HG03521 (cell line): Measurements from ENCODE around the gene FNDC1.
"Not testable (repeated sequence)": the region's sequence is repeated elsewhere in the genome, so short reads cannot be mapped to it uniquely, and the experiment has no call there.

ENCODE experiments used
- ATAC-seq: cut with Tn5 transposase; IDR thresholded peaks from one replicate; pipeline ENCODE4 v1.9.1; 2021; ENCODE audit warnings: mild to moderate bottlenecking, moderate library complexity; ENCODE audit not compliant: unreplicated experiment

The FNDC1 gene

DNA sequence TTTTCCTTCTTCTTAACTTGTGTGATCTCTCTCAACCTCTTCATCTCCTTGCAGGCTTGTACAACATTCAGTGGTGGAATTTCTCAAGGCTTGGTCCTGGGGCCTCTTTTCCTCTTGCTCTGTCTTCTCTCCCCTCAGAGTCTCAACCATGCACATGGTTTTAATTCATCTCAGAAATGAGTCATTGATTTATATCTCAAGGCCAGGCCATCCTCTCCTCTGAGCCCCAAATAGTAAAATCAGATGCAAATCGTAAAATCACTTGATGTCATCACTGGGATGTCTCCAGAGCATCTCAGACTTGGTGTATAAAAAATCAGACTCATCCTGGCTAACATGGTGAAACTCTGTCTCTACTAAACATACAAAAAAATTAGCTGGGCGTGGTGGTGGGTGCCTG lies 85.0 kb downstream of the FNDC1 start:
- no peak for ATAC-seq

DNA sequence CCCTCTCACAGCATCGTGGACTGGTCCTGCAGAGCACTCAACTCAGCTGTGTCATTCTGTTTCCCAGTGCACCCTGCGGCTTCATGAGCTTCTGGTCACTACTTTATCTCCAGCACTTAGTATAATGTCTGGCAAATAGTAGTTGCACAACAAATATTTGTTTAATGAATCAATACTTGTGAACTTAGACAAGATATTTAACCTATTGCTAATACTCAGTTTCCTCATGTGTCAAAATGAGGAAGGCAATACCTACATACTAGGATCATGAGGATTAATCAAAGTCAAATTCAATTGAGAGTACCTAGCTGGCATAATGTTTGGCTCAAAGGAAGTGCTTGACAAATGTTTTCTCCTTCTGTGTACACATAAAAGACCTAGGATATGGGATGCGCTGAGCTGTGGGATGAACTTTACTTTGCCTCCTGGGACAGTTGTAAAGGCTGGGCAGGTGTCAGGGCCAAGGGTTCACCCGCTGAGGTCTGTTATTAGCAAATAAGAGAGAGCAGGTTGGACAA lies 86.3 kb downstream of the FNDC1 start:
- ATAC-seq, result no peak

DNA sequence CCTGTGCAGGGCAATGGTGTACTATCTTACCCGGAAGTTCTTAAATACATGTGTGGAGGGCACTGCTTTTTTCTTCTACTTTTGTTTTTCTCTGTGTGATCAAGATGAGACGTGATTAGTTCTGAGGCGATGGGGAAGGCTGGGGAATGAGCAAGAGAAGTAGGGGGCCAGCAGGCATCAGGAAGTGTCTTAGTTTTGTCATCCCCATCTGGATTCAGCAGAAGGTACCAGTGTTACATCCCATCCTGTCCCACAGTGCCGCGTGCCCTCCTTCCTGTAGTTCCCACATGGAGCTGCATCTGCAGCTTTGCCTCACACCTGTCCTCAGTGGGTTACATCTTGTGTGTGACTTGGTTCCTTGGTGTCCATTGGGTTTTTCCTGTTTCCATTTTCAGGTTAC lies 86.9 kb downstream of the FNDC1 start:
- ATAC-seq, result no peak

DNA sequence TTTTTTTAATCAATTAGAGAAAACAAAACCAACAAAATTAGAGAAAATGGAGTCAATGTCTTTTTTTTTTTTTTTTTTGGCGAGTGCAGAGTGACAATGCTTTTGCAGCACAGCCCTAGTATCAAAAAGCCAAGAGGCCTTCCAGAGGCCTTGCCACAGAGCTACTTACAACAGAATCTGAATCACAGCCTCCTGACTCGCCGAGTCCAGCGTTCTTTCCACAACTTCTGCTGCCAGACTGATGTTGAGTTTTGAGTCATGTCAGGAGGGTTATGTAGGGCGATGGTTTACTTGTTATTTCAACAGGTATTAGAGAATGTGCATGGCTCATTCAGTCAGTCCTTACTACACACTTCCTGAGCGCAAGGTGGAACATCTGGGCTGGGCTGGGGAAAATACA lies 88.6 kb downstream of the FNDC1 start:
- no peak for ATAC-seq

DNA sequence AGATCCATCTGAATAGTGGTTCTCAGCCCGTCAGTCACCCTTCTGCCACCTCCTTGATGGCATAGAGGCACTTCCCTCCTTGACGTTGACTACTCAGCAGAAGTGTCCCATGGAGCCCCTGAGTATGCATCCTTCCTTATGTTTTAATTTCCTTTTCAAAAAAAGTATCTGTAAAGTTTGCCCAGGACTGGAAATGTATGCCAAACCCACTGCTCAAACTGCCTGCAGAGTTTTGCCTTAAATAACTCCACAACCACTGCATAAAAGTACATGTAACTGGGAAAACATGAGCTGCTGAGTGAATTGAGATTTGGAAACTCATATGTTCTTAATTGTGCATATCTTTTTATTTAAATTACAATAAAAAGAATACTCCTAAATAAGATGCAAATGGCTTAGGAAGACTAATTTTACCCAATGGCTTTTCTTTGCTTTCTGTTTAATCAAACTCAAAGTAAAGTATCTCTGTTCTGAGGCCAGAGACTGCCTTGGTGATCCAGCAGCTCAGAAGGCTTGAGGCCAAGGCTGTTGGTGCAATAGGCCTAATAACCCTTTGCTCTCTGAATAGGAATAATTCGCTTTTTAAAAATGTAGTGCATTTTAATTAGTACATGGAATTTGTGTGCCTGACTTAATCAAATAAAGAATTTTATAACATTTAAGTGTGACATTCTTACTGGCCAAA lies 90.4 kb downstream of the FNDC1 start:
- ATAC-seq, result no peak

DNA sequence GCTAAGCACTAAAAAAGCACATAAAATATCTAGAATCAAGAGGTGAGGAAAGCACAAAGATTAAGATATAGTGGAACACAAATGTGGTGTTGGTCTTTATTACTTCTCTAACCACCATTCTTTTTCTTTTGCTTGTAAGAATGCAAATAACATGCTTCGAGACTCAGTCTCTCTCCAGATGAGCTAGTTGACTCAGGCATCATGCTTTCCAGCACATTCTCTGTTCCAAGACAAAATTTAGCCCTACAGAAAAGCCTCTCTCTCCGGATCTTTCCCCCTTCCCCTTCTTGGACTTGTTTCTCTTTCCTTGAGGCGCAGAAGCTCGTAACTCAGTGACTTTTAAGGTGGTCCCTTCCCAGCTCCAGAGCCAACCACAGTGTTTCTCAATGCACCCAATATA lies 91.0 kb downstream of the FNDC1 start:
- no peak for ATAC-seq

DNA sequence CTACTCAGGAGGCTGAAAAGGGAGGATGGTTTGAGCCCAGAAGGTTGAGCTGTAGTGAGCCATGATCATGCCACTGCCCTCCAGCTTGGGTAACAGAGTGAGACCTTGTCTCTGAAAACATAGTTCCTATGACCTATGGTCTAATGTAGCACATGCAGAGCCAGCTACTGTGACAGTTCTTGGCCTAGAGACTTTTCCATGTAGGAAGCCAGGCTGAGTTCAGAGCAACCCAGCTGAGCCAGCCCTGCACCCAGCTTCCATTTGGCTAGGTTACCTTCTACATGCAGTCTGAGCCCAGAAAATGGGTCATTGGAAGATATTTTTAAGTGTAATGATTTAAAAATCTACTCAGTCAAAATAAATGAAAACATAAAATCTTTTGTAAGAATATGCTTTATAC lies 92.8 kb downstream of the FNDC1 start:
- ATAC-seq, result no peak

DNA sequence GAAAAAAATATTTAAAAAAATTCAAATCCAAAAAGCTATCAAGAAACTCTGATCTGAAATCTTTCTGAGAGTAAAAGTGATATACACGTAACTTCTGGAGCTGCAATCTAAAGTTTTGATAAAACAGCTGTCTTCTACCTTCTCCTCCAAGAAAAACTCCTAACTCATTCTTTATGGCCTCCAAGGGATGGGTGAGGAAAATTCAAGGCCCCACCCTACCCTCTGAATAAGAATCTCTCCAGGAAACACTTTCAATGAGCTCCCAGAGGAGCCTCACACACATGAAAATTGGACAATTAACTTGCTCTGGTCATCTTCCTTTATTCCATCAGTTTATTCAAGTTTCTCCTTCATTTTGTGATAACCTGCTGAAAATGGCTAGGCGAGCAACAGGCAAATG lies 93.4 kb downstream of the FNDC1 start:
- ATAC-seq, result no peak

DNA sequence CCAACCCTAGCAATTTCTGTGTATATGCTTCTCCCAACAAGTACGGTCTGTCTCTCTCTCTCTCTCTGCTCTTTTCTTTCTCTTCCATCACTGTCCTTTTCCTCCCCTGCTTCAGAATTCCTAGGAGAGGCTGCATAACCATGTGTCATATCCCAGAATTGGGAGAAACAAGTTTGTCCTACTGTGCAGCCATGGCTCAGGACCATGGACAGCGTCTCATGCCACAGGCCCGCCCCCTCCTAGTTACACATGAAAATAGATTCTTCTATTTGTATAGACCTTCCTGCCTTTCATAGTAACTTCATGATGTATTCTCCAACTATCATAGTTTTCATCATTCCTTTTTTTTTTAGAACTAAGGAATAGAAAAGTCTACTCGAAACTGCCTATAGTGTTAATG lies 98.0 kb downstream of the FNDC1 start:
- ATAC-seq, result no peak

DNA sequence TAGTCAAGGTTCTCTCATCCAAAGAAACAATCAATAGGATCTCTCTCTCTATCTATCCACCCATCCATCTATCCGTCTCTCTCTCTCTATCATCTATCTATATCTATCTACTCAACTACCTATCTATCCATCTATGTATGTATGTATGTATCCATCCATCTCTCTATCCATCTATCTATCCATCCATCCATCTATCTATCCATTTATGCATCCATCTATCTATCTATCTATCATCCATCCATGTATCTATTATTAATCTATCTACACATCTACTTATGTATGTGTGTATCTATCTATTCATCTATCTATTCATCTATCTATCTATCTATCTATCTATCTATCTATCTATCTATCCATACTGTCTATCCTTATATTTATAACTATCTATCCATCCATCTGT lies 99.3 kb downstream of the FNDC1 start:
- ATAC-seq, result no peak

DNA sequence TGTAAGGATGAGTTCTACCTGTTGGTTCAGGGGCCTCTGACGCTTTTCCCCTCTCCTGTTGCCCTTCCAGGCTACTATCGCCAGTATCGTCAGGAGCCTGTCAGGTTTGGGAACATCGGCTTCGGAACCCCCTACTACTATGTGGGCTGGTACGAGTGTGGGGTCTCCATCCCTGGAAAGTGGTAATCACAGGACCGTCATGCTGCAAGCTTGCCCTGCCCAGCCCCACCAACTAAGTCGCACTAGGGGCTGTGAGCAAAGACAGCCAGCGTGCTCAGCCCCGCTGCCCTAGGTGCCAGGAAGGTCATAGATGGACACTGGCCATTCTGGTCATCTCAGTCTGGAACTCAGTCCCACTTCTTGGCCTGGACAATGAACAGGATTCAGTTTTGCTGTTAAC lies 102.1 kb downstream of the FNDC1 start:
- no peak for ATAC-seq

DNA sequence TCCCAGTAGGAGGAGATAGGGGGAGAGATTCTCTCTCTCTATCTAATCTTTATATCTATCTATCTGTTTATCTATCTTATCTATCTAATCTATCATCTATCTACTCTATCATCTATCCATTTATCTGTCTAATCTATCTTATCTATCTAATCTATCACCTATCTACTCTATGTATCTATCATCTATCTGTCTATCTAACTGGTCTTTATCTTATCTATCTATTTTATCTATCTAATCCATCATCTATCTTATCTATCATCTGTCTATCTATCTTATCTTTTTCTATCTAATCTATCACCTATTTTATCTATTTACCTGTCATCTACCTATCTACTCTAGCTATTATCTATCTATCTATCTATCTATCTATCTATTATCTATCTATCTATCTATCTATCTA lies 109.4 kb downstream of the FNDC1 start:
- no peak for ATAC-seq

DNA sequence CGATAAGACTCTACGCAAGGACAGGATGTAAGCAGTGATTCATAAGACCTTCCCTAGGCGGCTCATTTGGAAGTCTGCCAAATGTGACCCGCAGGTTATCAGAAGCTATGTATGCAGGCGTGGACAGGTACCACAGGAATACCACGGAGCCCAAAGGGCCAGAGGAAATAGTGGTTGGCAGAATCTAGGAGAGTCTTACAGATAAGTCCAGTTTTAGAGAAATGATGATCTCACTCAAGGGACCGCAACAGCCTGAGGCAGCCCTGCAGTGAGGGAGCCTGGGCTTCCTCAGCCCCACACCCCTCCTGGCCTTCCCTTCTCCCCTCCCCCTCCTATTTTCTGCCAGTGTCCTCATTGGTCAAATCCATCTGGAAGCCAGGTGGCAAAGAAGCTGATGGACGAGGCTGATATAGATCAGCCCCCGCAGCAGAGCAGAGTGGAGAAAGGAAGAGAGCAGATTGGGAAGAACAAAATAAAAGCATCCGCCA lies 110.6 kb downstream of the FNDC1 start:
- ATAC-seq, result no peak

DNA sequence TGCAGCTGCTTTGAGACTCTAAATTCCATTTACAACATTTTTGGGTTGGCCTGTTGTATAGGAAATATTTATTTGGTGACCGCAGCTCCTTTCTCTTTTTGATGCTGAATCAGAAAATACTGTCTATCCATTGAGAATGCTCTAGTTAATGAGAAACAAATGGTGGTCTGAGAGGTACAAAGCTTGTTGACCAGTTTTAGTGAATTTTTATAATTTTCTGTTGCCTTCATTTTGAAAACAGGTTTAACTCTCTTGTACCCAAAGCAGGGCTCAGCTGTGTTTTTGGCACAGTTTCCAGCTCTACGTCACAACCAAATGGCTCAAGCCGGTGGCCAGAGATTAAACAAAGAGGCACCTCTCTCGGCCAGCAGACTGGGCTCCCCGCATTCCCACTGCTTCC lies 113.2 kb downstream of the FNDC1 start:
- ATAC-seq, result no peak

DNA sequence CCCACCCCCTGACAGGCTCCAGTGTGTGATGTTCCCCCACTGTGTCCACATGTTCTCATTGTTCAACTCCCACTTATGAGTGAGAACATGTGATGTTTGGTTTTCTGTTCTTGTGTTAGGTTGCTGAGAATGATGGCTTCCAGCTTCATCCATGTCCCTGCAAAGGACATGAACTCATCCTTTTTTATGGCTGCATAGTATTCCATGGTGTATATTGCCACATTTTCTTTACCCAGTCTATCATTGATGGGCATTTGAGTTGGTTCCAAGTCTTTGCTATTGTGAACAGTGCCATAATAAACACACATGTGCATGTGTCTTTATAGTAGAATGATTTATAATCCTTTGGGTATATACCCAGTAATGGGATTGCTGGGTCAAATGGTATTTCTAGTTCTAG lies 115.5 kb downstream of the FNDC1 start:
- not testable (repeated sequence) for ATAC-seq

DNA sequence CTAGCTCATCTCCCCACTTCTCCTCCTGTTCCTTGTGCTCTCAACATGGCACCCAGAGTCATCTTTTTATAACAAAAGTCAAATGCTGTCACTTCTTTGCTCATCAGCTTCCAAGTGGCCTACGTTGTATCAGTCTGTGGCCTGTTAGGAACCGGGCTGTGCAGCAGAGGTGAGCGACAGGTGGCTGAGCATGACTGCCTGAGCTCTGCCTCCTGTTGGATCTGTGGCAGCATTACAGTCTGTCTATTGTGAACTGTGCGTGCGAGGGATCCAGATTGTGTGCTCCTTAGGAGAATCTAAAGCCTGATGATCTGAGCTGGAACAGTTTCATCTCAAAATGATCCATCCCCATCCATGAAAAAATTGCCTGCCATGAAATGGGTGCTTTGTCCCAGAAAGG lies 129.6 kb downstream of the FNDC1 start:
- no peak for ATAC-seq

DNA sequence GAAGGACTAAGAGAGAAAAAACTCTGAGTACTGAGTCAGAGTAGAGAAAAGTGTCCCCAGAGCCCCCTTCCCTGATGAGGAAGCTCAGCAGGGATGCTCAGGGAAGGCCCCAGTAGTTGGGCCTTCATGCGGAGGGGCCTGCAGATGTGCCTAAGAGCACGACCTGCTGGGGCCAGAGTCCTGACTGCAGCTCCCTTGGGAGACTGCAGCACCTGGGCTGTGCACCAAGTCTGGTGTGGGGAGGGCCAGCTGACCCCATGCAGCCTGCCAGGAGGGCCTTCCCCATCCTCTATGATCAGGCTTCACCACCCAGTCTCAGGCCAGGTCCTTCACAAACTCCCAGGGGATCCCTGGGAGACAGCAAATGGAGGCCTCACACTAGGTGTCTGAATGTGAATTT lies 130.4 kb downstream of the FNDC1 start:
- no peak for ATAC-seq

DNA sequence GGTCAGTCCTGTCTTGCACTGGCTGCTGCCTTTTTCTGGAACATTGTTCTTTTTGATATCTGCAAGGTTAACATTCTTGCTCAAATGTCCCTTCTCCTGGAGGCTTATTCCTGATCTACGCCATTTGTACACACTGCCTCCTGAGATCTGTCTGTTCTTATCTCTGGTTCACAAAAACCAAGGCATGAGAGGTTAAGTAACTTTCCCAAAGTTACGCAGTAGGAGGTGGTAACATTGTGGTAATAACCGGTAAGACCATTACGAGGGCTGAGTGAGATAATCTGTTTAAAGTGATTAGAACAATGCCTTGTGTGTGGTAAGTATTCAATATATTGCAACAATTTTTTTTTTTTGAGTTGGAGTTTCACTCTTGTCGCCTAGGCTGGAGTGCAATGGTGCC lies 132.1 kb downstream of the FNDC1 start:
- ATAC-seq, result no peak

DNA sequence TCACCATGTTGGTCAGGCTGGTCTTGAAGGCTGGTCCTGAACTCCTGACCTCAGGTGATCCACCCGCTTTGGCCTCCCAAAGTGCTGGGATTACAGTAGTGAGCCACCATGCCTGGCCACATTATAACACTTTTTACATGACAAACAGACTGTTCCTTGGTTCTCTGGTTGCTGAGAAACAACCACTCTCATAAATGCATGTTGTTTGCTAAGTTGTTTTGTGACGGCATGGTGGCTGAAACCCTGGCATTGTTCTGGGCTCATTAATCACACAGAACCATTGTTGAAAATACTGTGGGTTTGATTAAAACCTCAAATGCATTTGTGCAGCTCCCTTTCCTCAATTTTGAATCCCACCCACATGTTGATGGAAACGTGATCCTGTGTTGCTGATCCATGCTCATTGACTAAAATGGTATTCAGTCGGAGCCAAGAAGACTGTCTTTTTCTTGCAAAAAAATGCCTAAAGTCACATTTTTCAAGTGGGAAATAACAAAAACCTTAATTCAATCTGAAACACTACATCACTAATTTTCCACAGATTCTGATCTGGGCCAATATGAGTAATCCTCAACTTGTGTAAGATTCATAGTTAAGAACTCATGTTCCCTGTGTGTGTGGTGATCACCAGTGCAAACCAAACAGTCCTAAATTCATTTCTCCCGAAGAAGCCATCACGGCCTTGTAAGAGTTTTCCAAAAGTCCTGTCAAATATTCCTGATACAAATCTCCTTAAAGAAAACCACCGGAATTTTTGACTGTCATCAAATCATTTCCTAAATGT lies 132.8 kb downstream of the FNDC1 start:
- ATAC-seq, result no peak

DNA sequence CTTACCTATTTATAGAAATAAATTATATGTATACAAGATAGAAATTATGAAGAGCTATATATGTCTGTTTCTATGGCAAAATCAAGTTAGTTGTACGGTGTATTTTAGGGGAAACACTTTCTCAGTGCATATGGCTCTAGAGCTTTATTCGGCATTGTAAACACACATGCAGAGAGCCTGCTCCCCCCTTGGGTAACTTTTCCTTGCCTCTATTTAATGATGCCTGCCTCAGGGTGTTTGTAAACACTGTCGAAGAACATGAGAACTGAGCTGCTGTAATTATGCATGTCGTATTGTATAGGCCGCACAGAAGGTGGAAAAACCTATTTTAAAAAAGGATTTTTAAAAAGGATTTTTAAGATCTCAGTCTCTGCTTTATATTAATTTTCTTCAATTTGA lies 133.4 kb downstream of the FNDC1 start:
- ATAC-seq, result no peak

DNA sequence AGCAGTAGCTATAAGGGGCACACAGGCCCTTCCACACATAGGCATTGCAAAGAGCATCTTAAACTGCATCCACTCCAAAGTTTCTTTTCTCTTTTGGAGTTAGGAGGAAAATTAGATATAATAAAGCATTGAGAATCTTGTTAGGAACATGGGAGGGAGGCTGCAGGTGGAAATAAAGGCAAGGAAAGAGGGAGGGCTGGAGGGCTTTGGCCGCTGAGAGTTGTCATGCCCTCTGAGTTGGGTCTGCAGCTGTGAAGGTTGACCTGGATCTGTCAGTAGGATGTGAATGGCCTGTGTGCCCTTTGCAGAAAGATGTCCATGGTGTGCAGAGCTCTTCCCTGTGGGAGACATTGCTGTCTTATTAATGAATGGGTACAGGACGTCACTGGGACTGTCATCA lies 134.0 kb downstream of the FNDC1 start:
- no peak for ATAC-seq

DNA sequence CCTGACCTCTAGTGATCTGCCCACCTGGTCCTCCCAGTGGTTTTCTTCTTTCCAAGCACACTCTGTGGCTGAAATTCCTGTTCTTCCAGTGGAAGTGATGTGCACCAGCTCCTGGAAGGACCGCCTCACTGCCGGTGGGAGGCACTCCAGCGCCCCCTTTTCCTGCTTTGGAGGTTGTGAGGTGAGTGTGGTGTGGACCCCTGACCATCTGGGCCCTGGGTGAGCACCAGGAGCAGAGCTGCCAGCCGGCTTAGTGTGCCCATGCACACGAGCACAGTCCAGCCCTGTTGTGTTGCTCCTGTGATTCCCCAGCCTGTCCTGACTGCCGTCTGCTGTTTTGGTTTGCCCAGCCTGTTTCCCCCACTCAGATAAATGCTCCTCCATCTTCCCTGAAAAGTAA lies 134.6 kb downstream of the FNDC1 start:
- no peak for ATAC-seq
